ENCODE data around the gene MIER3.

GRCh38 chr5:56947052-56947451 lies 4.9 kb downstream of the MIER3 start:
- TF ChIP-seq CTCF (IDR thresholded peaks at IDR 0.05 in 4 of 5, conservative IDR thresholded peaks at IDR 0.05 in 1 of 5) (no peak), POLR2A (IDR thresholded peaks at IDR 0.05) (no peak)
